Right lobe of liver (tissue), 4 donors: ENCODE data around the gene MYRIP.

ENCODE experiments used
- POLR2A ChIP-seq: fragments of 450-650 bp; IDR thresholded peaks from one replicate; pipeline ENCODE4 v1.6.1; 2017; ENCODE audit warnings: antibody characterized with exemption, mild to moderate bottlenecking
- TF ChIP-seq, protein P1 (sequence below), 4 donors: fragments of 200-600 bp in 3 of 4; fragments of 450-650 bp in 1 of 4; IDR thresholded peaks; one replicate each; pipeline versions ENCODE4 v1.5.1 to v1.8.0; 2016 to 2022; ENCODE audit warnings: antibody characterized with exemption in 4 of 4, mild to moderate bottlenecking in 2 of 4
- donor health status: DM: no; HTN: no; CAD: no.
- donor health status: DM: no; HTN: no; CAD: no.
- donor health status: DM: no; HTN: yes; CAD: no.

DNA sequence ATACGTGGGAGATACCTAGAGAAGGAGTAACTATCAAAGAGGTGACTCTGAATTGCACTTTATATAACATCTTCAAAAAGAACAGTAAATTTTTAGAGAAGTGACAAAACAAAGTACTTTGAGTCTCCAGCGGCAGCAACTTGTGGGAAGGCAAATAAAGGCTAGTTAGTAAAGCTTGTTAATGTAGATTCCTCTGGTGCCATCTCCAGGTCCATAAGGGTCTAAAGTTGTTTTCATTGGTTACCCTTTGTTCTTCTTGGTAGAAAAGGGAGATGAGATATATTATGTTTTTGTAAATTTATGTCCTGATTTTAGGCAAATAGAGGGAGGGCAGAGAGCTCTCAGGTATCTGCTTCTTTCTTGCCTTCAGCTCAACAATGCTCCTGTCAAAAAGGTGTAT, 161.6 kb downstream of the MYRIP start:
- TF ChIP-seq, protein P1, sequence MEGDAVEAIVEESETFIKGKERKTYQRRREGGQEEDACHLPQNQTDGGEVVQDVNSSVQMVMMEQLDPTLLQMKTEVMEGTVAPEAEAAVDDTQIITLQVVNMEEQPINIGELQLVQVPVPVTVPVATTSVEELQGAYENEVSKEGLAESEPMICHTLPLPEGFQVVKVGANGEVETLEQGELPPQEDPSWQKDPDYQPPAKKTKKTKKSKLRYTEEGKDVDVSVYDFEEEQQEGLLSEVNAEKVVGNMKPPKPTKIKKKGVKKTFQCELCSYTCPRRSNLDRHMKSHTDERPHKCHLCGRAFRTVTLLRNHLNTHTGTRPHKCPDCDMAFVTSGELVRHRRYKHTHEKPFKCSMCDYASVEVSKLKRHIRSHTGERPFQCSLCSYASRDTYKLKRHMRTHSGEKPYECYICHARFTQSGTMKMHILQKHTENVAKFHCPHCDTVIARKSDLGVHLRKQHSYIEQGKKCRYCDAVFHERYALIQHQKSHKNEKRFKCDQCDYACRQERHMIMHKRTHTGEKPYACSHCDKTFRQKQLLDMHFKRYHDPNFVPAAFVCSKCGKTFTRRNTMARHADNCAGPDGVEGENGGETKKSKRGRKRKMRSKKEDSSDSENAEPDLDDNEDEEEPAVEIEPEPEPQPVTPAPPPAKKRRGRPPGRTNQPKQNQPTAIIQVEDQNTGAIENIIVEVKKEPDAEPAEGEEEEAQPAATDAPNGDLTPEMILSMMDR (IDR thresholded peaks at IDR 0.05), result no peak
- no peak for TF ChIP-seq POLR2A
